Esophagus squamous epithelium (tissue), 5 donors: ENCODE results near the gene NRAP. TPM values are rescaled to one million over a fixed set of nuclear protein-coding genes. Genes with fewer than 3 reads are reported as not detected.

Experiments used
- DNase-seq: peaks from one replicate; lab custom pipeline; 2025; lab: John Stamatoyannopoulos, UW
- H3K27ac ChIP-seq, 4 donors: fragments of 200-600 bp; sonication (generic); one replicate each; pipeline ENCODE4 v1.5.1; 2016 to 2019; ENCODE audit warnings: mild to moderate bottlenecking in 1 of 4
- H3K27me3 ChIP-seq, 4 donors: fragments of 200-600 bp; sonication (generic); 1 replicate in 3 of 4; 2 replicates in 1 of 4; pipeline versions ENCODE4 v1.5.1 to v1.6.0; 2017 to 2021; ENCODE audit warnings: antibody characterized with exemption in 1 of 4
- H3K36me3 ChIP-seq, 3 donors: fragments of 200-600 bp; sonication (generic); one replicate each; pipeline ENCODE4 v1.5.1; 2016 to 2019
- H3K4me1 ChIP-seq, 3 donors: fragments of 200-600 bp; sonication (generic); one replicate each; pipeline ENCODE4 v1.5.1; 2017 to 2019
- H3K4me3 ChIP-seq, 4 donors: fragments of 200-600 bp; sonication (generic); 1 replicate in 3 of 4; 2 replicates in 1 of 4; pipeline ENCODE4 v1.5.1; 2016 to 2019; ENCODE audit warnings: mild to moderate bottlenecking in 2 of 4, moderate library complexity in 1 of 4
- H3K9me3 ChIP-seq, 3 donors: fragments of 200-600 bp; sonication (generic); one replicate each; pipeline ENCODE4 v1.5.1; 2016 to 2019
- CTCF ChIP-seq, 6 experiments: fragments of 450-650 bp in 4 of 6; fragments of 200-600 bp in 2 of 6; sonication (generic) in 2 of 6; IDR thresholded peaks; one replicate each; pipeline ENCODE4 v1.5.1; 2016 to 2019; ENCODE audit warnings: antibody characterized with exemption in 6 of 6, mild to moderate bottlenecking in 4 of 6, moderate library complexity in 4 of 6
- POLR2A ChIP-seq, 4 donors: fragments of 450-650 bp; IDR thresholded peaks; one replicate each; pipeline ENCODE4 v1.6.1; 2017; ENCODE audit warnings: antibody characterized with exemption in 4 of 4, mild to moderate bottlenecking in 4 of 4, moderate library complexity in 3 of 4
- WGBS, 2 donors: methylation state at CpG; one replicate each; pipeline ENCODE4 v1.1.5; 2018; 5-methylcytosine and 5-hydroxymethylcytosine counted together
- intact Hi-C: fragments of 100-400 bp; cut with DNase I; formaldehyde crosslinking; loops from one replicate; pipeline ENCODE4 v1.15.0; 2022
- total RNA-seq, 4 donors: library from RNA; depleted of rRNA; stranded (reverse); fragments of >200 nt; gene quantifications; one replicate each; pipeline ENCODE4 v1.1.0, GENCODE V29; 2016
- donor health status: DM: yes; HTN: yes; CAD: no.

NRAP gene
- total RNA-seq, 4 donors from 2014 or later: 0.08 TPM; not detected in 3

- no peak for DNase-seq
- no peaks in the 10 kb centered on the region for H3K9me3 ChIP-seq
- no peak overlapping the region for H3K4me3 ChIP-seq
- H3K27me3 ChIP-seq: peaks cover 0 to 5% (median 0%) of the 10 kb centered on the region in 4 donors
- intact Hi-C loops: no loop called here
- no peak overlapping the region for H3K27ac ChIP-seq
- WGBS, 2 donors: 53% methylated on average over 4 of the region's 8 CpGs; no CpG with 5 or more reads in 1 of the 2 donors
- TF ChIP-seq POLR2A (IDR thresholded peaks at IDR 0.05) (no peak), CTCF (IDR thresholded peaks at IDR 0.05) (no peak)
- peaks cover 0 to 10% (median 0%) of the 10 kb centered on the region in 3 donors for H3K4me1 ChIP-seq
- no peaks in the 10 kb centered on the region for H3K36me3 ChIP-seq
Observed at GRCh38 chr10:113569576-113569975, 94.3 kb downstream of the NRAP start.

GRCh38 chr10:113566888-113567287 lies 97.0 kb downstream of the NRAP start:
- Histone ChIP-seq H3K4me1 (peaks cover 0 to 15% (median 6%) of the 10 kb centered on the region in 3 donors), H3K9me3 (no peaks in the 10 kb centered on the region), H3K4me3 (no peak overlapping the region), H3K27me3 (peaks cover 0 to 5% (median 0%) of the 10 kb centered on the region in 4 donors), H3K27ac (no peak overlapping the region), H3K36me3 (no peaks in the 10 kb centered on the region)
- 59 to 61% methylated on average over 6 of the region's 6 CpGs for WGBS, 2 donors
- TF ChIP-seq CTCF (IDR thresholded peaks at IDR 0.05) (no peak), POLR2A (IDR thresholded peaks at IDR 0.05) (no peak)
- intact Hi-C loops: no loop called here
- DNase-seq: no peak

GRCh38 chr10:113565364-113565763 lies 98.5 kb downstream of the NRAP start:
- 0 to 10% methylated on average over 1 of the region's 1 CpG for WGBS, 2 donors
- peaks cover 0 to 15% (median 6%) of the 10 kb centered on the region in 3 donors for H3K4me1 ChIP-seq
- intact Hi-C loops: no loop called here
- H3K27me3 ChIP-seq: peaks cover 0 to 5% (median 0%) of the 10 kb centered on the region in 4 donors
- H3K27ac ChIP-seq: no peak overlapping the region
- TF ChIP-seq CTCF (IDR thresholded peaks at IDR 0.05): no peak
- no peak for TF ChIP-seq POLR2A (IDR thresholded peaks at IDR 0.05)
- H3K4me3 ChIP-seq: no peak overlapping the region
- H3K9me3 ChIP-seq: no peaks in the 10 kb centered on the region
- H3K36me3 ChIP-seq: no peaks in the 10 kb centered on the region
- no peak for DNase-seq

GRCh38 chr10:113563306-113564088 lies 100.3 kb downstream of the NRAP start:
- no peak for DNase-seq
- TF ChIP-seq CTCF (IDR thresholded peaks at IDR 0.05): peak; percentile 85 to 99 (median 98)
- no peak for TF ChIP-seq POLR2A (IDR thresholded peaks at IDR 0.05)
- Histone ChIP-seq H3K27me3 (no peaks in the 10 kb centered on the region), H3K4me3 (peak overlapping the region; percentile 23 to 63 (median 40)), H3K27ac (peak overlapping the region in 2 of 4 donors; percentile 17 to 65), H3K9me3 (no peaks in the 10 kb centered on the region), H3K36me3 (no peaks in the 10 kb centered on the region), H3K4me1 (peaks cover 0 to 21% (median 8%) of the 10 kb centered on the region in 3 donors)
- intact Hi-C loops: no loop called here
- WGBS, 2 donors: 5 to 12% methylated on average over 14 to 16 of the region's 18 CpGs

GRCh38 chr10:113562704-113563103 lies 101.1 kb downstream of the NRAP start:
- no peak overlapping the region for H3K4me3 ChIP-seq
- DNase-seq: no peak
- intact Hi-C loops: no loop called here
- H3K36me3 ChIP-seq: no peaks in the 10 kb centered on the region
- H3K27ac ChIP-seq: peak overlapping the region in 2 of 4 donors; percentile 17 to 65
- no peak for TF ChIP-seq CTCF (IDR thresholded peaks at IDR 0.05)
- no peak for TF ChIP-seq POLR2A (IDR thresholded peaks at IDR 0.05)
- H3K27me3 ChIP-seq: no peaks in the 10 kb centered on the region
- WGBS, 2 donors: 83 to 92% methylated on average over 5 of the region's 5 CpGs
- peaks cover 0 to 29% (median 16%) of the 10 kb centered on the region in 3 donors for H3K4me1 ChIP-seq
- no peaks in the 10 kb centered on the region for H3K9me3 ChIP-seq
